ENCODE data around the gene KIF26A.

- TF ChIP-seq GATA2 (IDR thresholded peaks at IDR 0.05; ENCODE audit: low read depth, low read length) (no peak), GATA3 (IDR thresholded peaks at IDR 0.05; ENCODE audit: low read depth, low read length) (no peak)
Measured at GRCh38 chr14:104164512-104164911, 26.1 kb downstream of the KIF26A start.

Data from SH-SY5Y (cell line).